ENCODE results near the gene CEP78.
A peak's percentile ranks its signal among the peaks of the same experiment; 100 is the strongest.

CEP78 gene

GRCh38 chr9:78314953-78315870 is 79.3 kb downstream of the CEP78 start:
- no peak overlapping the region for H3K14ac ChIP-seq (ENCODE audit: low read length in 2 of 2)
- peaks cover 21% of the 10 kb centered on the region for H3K79me1 ChIP-seq (replicated peaks; ENCODE audit: low read length, poor library complexity, severe bottlenecking)
- H2BK15ac ChIP-seq (ENCODE audit: low read depth, poor library complexity, severe bottlenecking), result no peak overlapping the region
- WGBS, result 82% methylated on average over 7 of the region's 8 CpGs
- no peak overlapping the region for H2BK12ac ChIP-seq (ENCODE audit: low read length in 2 of 2)
- no peak overlapping the region for H3K4ac ChIP-seq (ENCODE audit: low read depth in 1 of 2, low read length in 2 of 2)
- peak overlapping the region in 1 of 2 experiments; percentile 37 for H3K18ac ChIP-seq (ENCODE audit: low read depth in 1 of 2, low read length in 2 of 2)
- H3K4me2 ChIP-seq (ENCODE audit: low read length, poor library complexity, severe bottlenecking), result no peak overlapping the region
- no peaks in the 10 kb centered on the region for H3K27me3 ChIP-seq (ENCODE audit: control insufficient read depth in 1 of 2, insufficient read depth in 1 of 2, low read length in 2 of 2)
- H3K4me1 ChIP-seq (ENCODE audit: control insufficient read depth, insufficient read depth, low read depth, low read length), result peaks cover 15% of the 10 kb centered on the region
- no peak overlapping the region for H4K91ac ChIP-seq (ENCODE audit: low read length)
- peak overlapping the region; percentile 15 for H3K27ac ChIP-seq (ENCODE audit: low read length, poor library complexity, severe bottlenecking)
- no peak overlapping the region for H2AK5ac ChIP-seq (ENCODE audit: low read length, severe bottlenecking)
- no peak overlapping the region for H2BK120ac ChIP-seq (ENCODE audit: low read depth, low read length)
- no peak overlapping the region for H4K8ac ChIP-seq (ENCODE audit: low read length)
- H3K9ac ChIP-seq (ENCODE audit: low read length), result no peak overlapping the region
- no peaks in the 10 kb centered on the region for H3K9me3 ChIP-seq (ENCODE audit: control insufficient read depth, low read length)
- no peak overlapping the region for H2AFZ ChIP-seq (ENCODE audit: low read depth, low read length)
- no peak overlapping the region for H3K23ac ChIP-seq (ENCODE audit: low read length in 2 of 2)
- peaks cover 0 to 52% of the 10 kb centered on the region in 2 experiments for H3K36me3 ChIP-seq (ENCODE audit: control insufficient read depth in 1 of 2, insufficient read depth in 2 of 2, low read depth in 1 of 2, low read length in 2 of 2)
- no peak for DNase-seq
- H2BK5ac ChIP-seq (ENCODE audit: low read depth, low read length, poor library complexity, severe bottlenecking), result no peak overlapping the region
- H3K4me3 ChIP-seq (ENCODE audit: insufficient read depth in 1 of 2, low read depth in 1 of 2, low read length in 2 of 2), result no peak overlapping the region

DNA sequence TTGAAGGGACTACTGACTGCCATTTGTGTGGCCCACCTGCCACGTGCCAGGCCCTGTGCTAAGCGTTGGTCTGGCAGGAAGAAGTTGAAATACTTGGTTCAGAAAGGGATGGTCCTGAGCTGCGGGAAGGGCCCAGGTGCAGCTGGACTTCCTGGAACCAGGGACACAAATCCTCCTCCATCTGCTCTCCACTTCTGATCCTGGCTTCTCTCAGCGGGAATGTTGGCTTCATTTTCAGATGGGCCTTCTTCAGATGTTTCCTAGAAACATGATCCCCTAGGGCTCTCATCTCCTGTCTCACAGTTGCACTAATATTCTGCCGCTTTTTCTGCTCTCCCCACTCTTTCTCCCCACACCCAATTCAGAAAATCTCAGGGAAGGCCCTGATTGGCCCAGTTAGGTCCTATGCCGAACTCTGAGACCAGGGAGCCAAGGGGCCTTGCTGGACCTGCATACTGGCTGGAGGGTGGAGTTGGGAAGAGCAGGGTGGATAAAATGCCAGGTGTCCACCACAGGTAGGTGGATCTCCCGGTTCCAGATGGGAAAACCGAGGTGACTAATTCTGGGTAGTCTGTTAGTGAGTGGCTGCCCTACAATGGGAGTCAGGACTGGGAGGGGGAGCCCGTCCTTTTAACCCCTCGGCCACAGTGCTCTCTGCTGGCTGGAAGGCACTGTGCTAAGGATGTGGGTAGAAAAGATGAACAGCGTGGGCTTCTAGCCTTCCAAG is 80.5 kb downstream of the CEP78 start:
- H3K18ac ChIP-seq (ENCODE audit: low read depth in 1 of 2, low read length in 2 of 2), result no peak overlapping the region
- no peak overlapping the region for H2BK120ac ChIP-seq (ENCODE audit: low read depth, low read length)
- H3K27ac ChIP-seq (ENCODE audit: low read length, poor library complexity, severe bottlenecking), result no peak overlapping the region
- peaks cover 15% of the 10 kb centered on the region for H3K4me1 ChIP-seq (ENCODE audit: control insufficient read depth, insufficient read depth, low read depth, low read length)
- H3K9ac ChIP-seq (ENCODE audit: low read length), result no peak overlapping the region
- no peak overlapping the region for H3K4ac ChIP-seq (ENCODE audit: low read depth in 1 of 2, low read length in 2 of 2)
- no peaks in the 10 kb centered on the region for H3K9me3 ChIP-seq (ENCODE audit: control insufficient read depth, low read length)
- H2AK5ac ChIP-seq (ENCODE audit: low read length, severe bottlenecking), result no peak overlapping the region
- H2BK15ac ChIP-seq (ENCODE audit: low read depth, poor library complexity, severe bottlenecking), result no peak overlapping the region
- no peak overlapping the region for H3K4me3 ChIP-seq (ENCODE audit: insufficient read depth in 1 of 2, low read depth in 1 of 2, low read length in 2 of 2)
- no peak overlapping the region for H3K14ac ChIP-seq (ENCODE audit: low read length in 2 of 2)
- peaks cover 0 to 54% of the 10 kb centered on the region in 2 experiments for H3K36me3 ChIP-seq (ENCODE audit: control insufficient read depth in 1 of 2, insufficient read depth in 2 of 2, low read depth in 1 of 2, low read length in 2 of 2)
- peaks cover 18% of the 10 kb centered on the region for H3K79me1 ChIP-seq (replicated peaks; ENCODE audit: low read length, poor library complexity, severe bottlenecking)
- H3K27me3 ChIP-seq (ENCODE audit: control insufficient read depth in 1 of 2, insufficient read depth in 1 of 2, low read length in 2 of 2), result no peaks in the 10 kb centered on the region
- DNase-seq, result no peak
- no peak overlapping the region for H4K8ac ChIP-seq (ENCODE audit: low read length)
- no peak overlapping the region for H2BK12ac ChIP-seq (ENCODE audit: low read length in 2 of 2)
- 95% methylated on average over 11 of the region's 11 CpGs for WGBS
- no peak overlapping the region for H2AFZ ChIP-seq (ENCODE audit: low read depth, low read length)
- H4K91ac ChIP-seq (ENCODE audit: low read length), result peak overlapping the region; percentile 7
- no peak overlapping the region for H3K4me2 ChIP-seq (ENCODE audit: low read length, poor library complexity, severe bottlenecking)
- peak overlapping the region; percentile 46 for H2BK5ac ChIP-seq (ENCODE audit: low read depth, low read length, poor library complexity, severe bottlenecking)
- H3K23ac ChIP-seq (ENCODE audit: low read length in 2 of 2), result no peak overlapping the region

GRCh38 chr9:78319197-78320029 is 83.5 kb downstream of the CEP78 start:
- Histone ChIP-seq H3K9ac (ENCODE audit: low read length) (no peak overlapping the region), H3K4ac (ENCODE audit: low read depth in 1 of 2, low read length in 2 of 2) (no peak overlapping the region), H2BK5ac (ENCODE audit: low read depth, low read length, poor library complexity, severe bottlenecking) (no peak overlapping the region), H2BK120ac (ENCODE audit: low read depth, low read length) (no peak overlapping the region), H3K79me1 (replicated peaks; ENCODE audit: low read length, poor library complexity, severe bottlenecking) (peaks cover 20% of the 10 kb centered on the region), H3K36me3 (ENCODE audit: control insufficient read depth in 1 of 2, insufficient read depth in 2 of 2, low read depth in 1 of 2, low read length in 2 of 2) (peaks cover 0 to 59% of the 10 kb centered on the region in 2 experiments), H4K8ac (ENCODE audit: low read length) (no peak overlapping the region), H2AFZ (ENCODE audit: low read depth, low read length) (no peak overlapping the region), H2BK15ac (ENCODE audit: low read depth, poor library complexity, severe bottlenecking) (no peak overlapping the region), H3K4me1 (ENCODE audit: control insufficient read depth, insufficient read depth, low read depth, low read length) (peaks cover 15% of the 10 kb centered on the region), H3K9me3 (ENCODE audit: control insufficient read depth, low read length) (no peaks in the 10 kb centered on the region), H2BK12ac (ENCODE audit: low read length in 2 of 2) (no peak overlapping the region), H3K27ac (ENCODE audit: low read length, poor library complexity, severe bottlenecking) (no peak overlapping the region), H3K4me3 (ENCODE audit: insufficient read depth in 1 of 2, low read depth in 1 of 2, low read length in 2 of 2) (no peak overlapping the region), H3K4me2 (ENCODE audit: low read length, poor library complexity, severe bottlenecking) (no peak overlapping the region), H3K23ac (ENCODE audit: low read length in 2 of 2) (no peak overlapping the region), H4K91ac (ENCODE audit: low read length) (no peak overlapping the region), H3K14ac (ENCODE audit: low read length in 2 of 2) (no peak overlapping the region), H2AK5ac (ENCODE audit: low read length, severe bottlenecking) (no peak overlapping the region), H3K18ac (ENCODE audit: low read depth in 1 of 2, low read length in 2 of 2) (no peak overlapping the region), H3K27me3 (ENCODE audit: control insufficient read depth in 1 of 2, insufficient read depth in 1 of 2, low read length in 2 of 2) (no peaks in the 10 kb centered on the region)
- 98% methylated on average over 6 of the region's 6 CpGs for WGBS
- DNase-seq, result no peak
